Measurements from ENCODE around the gene RABEPK. TPM values are rescaled to one million over a fixed set of nuclear protein-coding genes. Genes with fewer than 3 reads are reported as not detected.

RABEPK gene
- total and polyA plus RNA-seq, 12 donors: 11.0 to 27.3 (median 17.0) TPM

GRCh38 chr9:125238127-125238914 lies 38.0 kb downstream of the RABEPK start:
- intact Hi-C loops (cut with DNase I): loop anchor here in 1 of 2 donors (10.0 kb wide), 1 partner anchor 106 kb away; no protein-coding TSS in a partner anchor
- Histone ChIP-seq H3K4me1 (replicated peaks in 1 of 2) (peaks cover 20 to 63% of the 10 kb centered on the region in 2 donors), H3K27ac (no peak overlapping the region), H3K36me3 (replicated peaks in 1 of 2) (peaks cover 0 to 52% of the 10 kb centered on the region in 2 donors), H3K9me3 (replicated peaks in 1 of 3) (no peaks in the 10 kb centered on the region), H3K27me3 (no peaks in the 10 kb centered on the region), H3K4me3 (peak overlapping the region in 1 of 4 donors; percentile 89)
- WGBS, 4 donors: 77 to 91% (median 87%) methylated on average over 7 of the region's 7 CpGs
- no peak for TF ChIP-seq POLR2A (IDR thresholded peaks at IDR 0.05)
- TF ChIP-seq CTCF (IDR thresholded peaks at IDR 0.05): no peak
- DNase-seq: no peak

DNA sequence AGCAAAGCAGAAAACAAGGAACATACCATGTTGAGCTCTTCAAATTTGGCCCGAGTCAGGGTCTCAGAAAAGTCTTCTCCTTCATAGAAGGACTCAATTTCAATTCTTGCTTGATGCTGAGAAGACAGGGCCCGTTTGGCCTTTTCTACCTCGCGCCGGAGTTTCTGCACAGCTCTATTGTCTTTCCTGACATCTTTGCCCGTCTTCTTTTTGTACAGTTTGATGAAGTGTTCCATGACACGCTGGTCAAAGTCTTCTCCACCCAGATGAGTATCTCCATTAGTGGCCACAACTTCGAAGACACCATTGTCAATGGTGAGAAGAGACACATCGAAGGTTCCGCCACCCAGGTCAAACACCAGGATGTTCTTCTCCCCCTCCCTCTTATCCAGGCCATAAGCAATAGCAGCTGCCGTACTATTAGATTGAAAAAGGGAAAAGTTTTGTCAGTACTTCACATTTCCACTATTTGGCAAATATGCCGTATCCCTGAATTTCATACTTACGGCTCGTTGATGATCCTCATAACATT lies 38.6 kb downstream of the RABEPK start:
- Histone ChIP-seq H3K27ac (no peak overlapping the region), H3K36me3 (replicated peaks in 1 of 2) (peaks cover 0 to 52% of the 10 kb centered on the region in 2 donors), H3K4me1 (replicated peaks in 1 of 2) (peaks cover 20 to 63% of the 10 kb centered on the region in 2 donors), H3K9me3 (replicated peaks in 1 of 3) (no peaks in the 10 kb centered on the region), H3K4me3 (peak overlapping the region in 1 of 4 donors; percentile 89), H3K27me3 (no peaks in the 10 kb centered on the region)
- 83 to 90% (median 87%) methylated on average over 14 of the region's 14 CpGs for WGBS, 4 donors
- DNase-seq: no peak
- no peak for TF ChIP-seq CTCF (IDR thresholded peaks at IDR 0.05)
- TF ChIP-seq POLR2A (IDR thresholded peaks at IDR 0.05): no peak
- intact Hi-C loops (cut with DNase I): loop anchor here in 1 of 2 donors (10.0 kb wide), 1 partner anchor 106 kb away; no protein-coding TSS in a partner anchor

DNA sequence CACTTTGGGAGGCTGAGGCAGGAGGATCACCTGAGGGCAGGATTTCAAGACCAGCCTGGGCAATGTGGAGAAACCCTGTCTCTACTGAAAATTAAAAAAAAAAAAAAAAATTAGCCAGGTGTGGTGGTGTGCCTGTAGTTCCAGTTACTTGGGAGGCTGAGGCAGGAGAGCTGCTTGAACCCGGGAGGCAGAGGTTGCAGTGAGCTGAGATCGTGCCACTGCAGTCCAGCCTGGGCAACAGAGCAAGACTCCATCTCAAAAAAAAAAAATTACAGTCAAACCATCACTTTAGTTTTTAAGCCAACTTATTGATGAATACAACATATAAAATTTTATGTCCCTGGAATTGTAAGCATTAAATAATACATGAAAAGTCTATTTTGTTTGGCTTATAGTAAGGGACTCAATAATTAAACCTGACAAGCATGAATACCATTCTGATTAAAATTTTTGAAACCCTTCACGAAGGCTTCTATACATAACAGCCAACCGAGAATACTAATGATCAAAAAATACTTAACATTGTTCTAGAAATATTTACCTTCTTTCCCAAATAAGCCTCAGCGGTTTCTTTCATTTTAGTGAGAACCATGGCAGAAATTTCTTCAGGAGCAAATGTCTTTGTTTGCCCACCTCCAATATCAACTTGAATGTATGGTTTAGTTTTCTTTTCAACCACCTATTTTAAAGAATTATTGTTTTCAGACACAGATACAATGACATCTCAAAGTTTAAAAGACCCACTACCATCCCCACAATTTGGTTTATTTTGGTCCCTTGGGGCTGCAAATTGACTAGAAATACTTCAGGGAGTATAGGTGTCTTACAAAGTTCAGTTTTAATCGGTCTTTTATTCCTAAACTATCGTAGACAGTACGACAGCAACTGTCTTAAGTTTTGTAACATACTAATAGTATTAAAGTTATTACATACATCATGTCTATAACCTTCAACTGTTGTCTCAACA lies 39.6 kb downstream of the RABEPK start:
- Histone ChIP-seq H3K27ac (peak overlapping the region; percentile 86 to 98 (median 90)), H3K9me3 (replicated peaks in 1 of 3) (no peaks in the 10 kb centered on the region), H3K27me3 (no peaks in the 10 kb centered on the region), H3K36me3 (replicated peaks in 1 of 2) (peaks cover 0 to 48% of the 10 kb centered on the region in 2 donors), H3K4me3 (peak overlapping the region in 3 of 4 donors; percentile 84 to 98 (median 89)), H3K4me1 (replicated peaks in 1 of 2) (peaks cover 20 to 61% of the 10 kb centered on the region in 2 donors)
- no peak for TF ChIP-seq CTCF (IDR thresholded peaks at IDR 0.05)
- no peak for DNase-seq
- 17 to 25% (median 21%) methylated on average over 8 of the region's 8 CpGs for WGBS, 4 donors
- intact Hi-C loops (cut with DNase I): loop anchor here in 1 of 2 donors (10.0 kb wide), 1 partner anchor 105 kb away; no protein-coding TSS in a partner anchor

All from adrenal gland (tissue), 12 donors.